ENCODE data around the gene TNFRSF4.
A peak's percentile ranks its signal among the peaks of the same experiment; 100 is the strongest.

Gene TNFRSF4

DNA sequence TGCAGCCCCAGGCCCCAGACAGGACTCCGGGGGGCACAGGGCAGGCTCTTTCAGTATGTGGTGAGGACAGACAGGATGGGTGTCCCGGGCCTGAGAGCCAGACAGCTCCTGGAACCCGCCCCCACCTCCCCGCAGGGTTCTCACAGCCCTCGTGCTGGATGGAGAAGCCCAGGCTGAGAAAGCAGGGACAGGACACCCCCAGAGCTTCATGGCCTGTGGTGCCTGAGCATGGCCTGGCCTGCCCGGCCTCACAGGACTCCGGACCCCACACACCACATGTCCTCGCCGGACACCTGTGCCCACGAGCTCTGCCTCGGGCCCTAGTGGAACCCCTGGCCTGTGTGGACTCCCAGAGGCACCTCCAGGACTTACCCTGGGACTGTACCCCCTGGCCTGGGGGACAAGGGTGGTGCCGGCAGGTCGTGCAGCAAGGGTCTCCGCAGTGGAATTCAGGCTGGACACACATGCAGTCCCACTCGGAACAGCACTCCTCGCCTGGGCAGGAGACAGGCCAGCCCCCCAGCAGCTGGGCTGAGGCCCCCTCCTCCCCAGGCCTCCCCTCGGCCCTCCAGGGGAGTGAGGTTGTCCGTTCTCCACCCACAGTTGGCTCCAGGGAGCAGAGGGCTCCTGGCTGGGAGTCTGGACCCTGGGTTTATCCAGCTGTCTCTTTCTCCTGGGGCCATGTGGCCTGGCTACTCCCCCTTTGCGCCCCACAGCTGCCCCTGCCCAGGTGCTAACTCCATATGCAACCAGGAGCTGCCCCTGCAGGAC is 8.8 kb downstream of the TNFRSF4 start:
- no peak overlapping the region for H3K27ac ChIP-seq
- TF ChIP-seq, protein P1, sequence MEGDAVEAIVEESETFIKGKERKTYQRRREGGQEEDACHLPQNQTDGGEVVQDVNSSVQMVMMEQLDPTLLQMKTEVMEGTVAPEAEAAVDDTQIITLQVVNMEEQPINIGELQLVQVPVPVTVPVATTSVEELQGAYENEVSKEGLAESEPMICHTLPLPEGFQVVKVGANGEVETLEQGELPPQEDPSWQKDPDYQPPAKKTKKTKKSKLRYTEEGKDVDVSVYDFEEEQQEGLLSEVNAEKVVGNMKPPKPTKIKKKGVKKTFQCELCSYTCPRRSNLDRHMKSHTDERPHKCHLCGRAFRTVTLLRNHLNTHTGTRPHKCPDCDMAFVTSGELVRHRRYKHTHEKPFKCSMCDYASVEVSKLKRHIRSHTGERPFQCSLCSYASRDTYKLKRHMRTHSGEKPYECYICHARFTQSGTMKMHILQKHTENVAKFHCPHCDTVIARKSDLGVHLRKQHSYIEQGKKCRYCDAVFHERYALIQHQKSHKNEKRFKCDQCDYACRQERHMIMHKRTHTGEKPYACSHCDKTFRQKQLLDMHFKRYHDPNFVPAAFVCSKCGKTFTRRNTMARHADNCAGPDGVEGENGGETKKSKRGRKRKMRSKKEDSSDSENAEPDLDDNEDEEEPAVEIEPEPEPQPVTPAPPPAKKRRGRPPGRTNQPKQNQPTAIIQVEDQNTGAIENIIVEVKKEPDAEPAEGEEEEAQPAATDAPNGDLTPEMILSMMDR (conservative IDR thresholded peaks at IDR 0.05; ENCODE audit: low read depth) = no peak
- ChIA-PET CTCF (interaction anchor here (0.5 to 1.3 kb wide), 2 partner anchors 17 to 83 kb away, joined by 3 to 4 read pairs; no protein-coding TSS in a partner anchor), POLR2A (ENCODE audit: low non-redundant PET) (interaction anchor here (0.5 kb wide), 1 partner anchor 238 kb away, joined by 3 read pairs; no protein-coding TSS in a partner anchor)
- no peak for DNase-seq (ENCODE audit: low spot score)

DNA sequence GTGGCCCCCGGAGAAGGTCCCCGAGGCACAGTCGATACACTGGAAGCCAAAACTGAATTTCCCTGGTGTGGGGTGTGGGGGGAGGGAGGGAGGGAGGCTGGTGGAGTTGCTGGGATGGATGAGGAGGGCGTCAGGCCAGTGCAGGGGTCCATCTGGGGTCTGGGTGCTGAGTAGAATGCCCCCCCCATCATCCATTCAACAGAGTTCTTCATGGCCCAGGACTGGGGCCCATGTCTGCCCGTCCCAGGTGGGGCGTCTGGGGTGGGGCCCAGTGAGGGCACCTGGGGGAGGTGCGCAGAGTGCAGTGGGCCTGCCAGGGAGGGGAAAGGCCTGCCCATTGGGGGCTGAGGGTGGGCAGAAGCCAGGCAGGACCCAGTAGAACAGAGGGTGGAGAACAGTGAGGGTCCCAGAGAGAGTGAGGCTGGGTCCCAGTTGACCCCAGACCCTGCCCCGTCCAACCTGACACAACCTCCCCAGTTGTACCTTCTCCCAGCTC is 9.5 kb downstream of the TNFRSF4 start:
- TF ChIP-seq, protein P1 (conservative IDR thresholded peaks at IDR 0.05; ENCODE audit: low read depth) = no peak
- ChIA-PET CTCF (interaction anchor here (1.3 kb wide), 1 partner anchor 82 kb away, joined by 4 read pairs; no protein-coding TSS in a partner anchor), POLR2A (ENCODE audit: low non-redundant PET) (no interaction called here)
- no peak overlapping the region for H3K27ac ChIP-seq
- no peak for DNase-seq (ENCODE audit: low spot score)

DNA sequence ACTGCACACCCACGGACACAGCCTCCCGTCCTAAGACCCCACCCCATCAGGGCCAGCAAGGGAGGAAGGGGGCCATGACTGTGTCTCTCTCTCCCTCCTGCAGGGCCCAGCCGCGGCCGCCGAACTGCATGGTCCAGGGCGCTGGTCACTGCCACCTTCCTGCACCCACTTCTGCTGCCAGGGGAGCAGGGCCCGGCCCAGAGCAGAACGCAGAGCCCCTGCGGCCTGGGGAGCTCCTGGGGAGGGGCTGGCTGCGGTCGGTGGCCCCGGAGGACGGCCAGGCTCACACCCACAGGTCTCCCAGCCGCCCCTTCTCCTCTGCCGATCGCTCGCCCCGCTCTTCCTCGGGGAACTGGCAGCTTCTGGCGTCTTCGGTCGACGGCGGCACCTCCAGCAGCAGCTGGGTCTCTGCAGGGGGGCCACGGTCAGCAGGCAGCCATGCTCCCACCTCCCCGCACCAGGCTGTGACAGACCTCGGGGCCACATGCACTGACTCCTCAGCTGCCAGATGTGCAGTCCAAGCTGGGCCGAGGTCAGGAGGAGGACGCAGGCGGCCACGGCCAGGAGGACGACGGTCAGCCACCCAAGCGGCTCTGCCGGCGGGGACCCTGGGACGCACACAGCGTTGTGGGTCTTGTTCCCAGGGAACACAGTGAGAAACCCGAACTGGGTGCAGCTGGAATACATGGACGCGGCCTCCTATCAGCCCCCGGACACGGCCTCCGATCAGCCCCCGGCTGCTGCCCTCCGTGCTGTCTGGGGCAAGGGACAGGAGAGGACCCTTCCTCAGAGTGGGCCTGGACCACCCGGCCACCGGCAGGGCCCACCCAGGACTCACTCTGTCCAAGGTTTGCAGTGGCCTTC is 10.2 kb downstream of the TNFRSF4 start:
- POLR2A ChIA-PET (ENCODE audit: low non-redundant PET) = no interaction called here
- H3K27ac ChIP-seq = no peak overlapping the region
- DNase-seq (ENCODE audit: low spot score) = no peak
- CTCF ChIA-PET = interaction anchor here (0.6 kb wide), 1 partner anchor 62 kb away, joined by 3 read pairs; no protein-coding TSS in a partner anchor
- TF ChIP-seq, protein P1 (conservative IDR thresholded peaks at IDR 0.05; ENCODE audit: low read depth) = no peak

DNA sequence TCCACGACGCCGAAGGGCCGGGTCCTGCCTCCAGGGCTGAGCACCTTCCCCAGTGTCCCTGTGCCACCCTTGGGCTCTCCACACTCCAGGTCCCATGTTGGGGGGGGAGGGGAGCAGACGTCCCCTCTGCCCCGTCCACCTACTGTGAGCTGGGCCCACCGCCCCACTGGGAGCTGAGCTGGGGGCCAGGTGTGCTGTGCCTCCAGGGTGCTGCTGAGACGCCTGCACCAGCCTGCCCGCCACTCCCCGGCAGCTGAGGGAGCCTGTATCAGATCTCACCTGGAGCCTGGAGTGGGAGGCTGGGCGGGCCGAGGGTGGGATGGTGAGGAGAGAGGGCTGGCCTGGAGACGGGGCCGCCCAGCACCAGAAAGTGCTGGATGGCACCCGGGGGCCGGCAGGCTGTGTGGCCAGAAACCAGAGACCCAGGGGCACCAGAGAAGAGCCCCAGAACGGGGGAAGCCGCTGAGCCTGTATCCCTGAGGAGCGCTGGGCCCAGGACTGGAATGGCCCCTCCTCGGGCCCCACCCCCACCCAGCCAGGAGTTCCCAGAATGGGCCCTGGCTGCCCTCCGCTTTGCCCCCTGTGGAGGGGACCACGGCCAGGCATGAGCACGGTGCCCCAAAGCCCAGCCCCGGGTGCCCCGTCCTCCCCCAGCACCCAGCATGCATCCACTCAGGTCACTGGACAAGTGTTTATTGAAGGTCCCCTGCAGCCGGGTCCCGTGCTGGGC is 11.0 kb downstream of the TNFRSF4 start:
- DNase-seq (ENCODE audit: low spot score) = no peak
- ChIA-PET CTCF (interaction anchor here (0.6 kb wide), 1 partner anchor 61 kb away, joined by 3 read pairs; no protein-coding TSS in a partner anchor), POLR2A (ENCODE audit: low non-redundant PET) (no interaction called here)
- TF ChIP-seq, protein P1 (conservative IDR thresholded peaks at IDR 0.05; ENCODE audit: low read depth) = no peak
- H3K27ac ChIP-seq = no peak overlapping the region

GRCh38 chr1:1200876-1201810 is 12.8 kb downstream of the TNFRSF4 start:
- POLR2A ChIA-PET (ENCODE audit: low non-redundant PET) = no interaction called here
- TF ChIP-seq, protein P1 (conservative IDR thresholded peaks at IDR 0.05; ENCODE audit: low read depth) = no peak
- peak; percentile 34 for DNase-seq (ENCODE audit: low spot score)
- CTCF ChIA-PET = no interaction called here
- no peak overlapping the region for H3K27ac ChIP-seq
